HepG2 (cell line): ENCODE results near the gene DYNC1I2. TPM values are rescaled to one million over a fixed set of nuclear protein-coding genes. Genes with fewer than 3 reads are reported as not detected.

Experiments
- FOXK2 ChIP-seq: fragments of 450-650 bp; IDR thresholded peaks from 2 replicates; pipeline ENCODE4 v1.6.1; 2016
- GATAD1 ChIP-seq: IDR thresholded peaks from 2 replicates; pipeline ENCODE4 v1.6.1; 2016; ENCODE audit warnings: missing genetic modification reagents, missing compliant biosample characterization
- MED1 ChIP-seq: sonication (generic); formaldehyde crosslinking; IDR thresholded peaks from 2 replicates; pipeline ENCODE4 v1.4.0; 2020; ENCODE audit warnings: missing genetic modification reagents
- MEF2D ChIP-seq: sonication (generic); formaldehyde crosslinking; IDR thresholded peaks from 2 replicates; pipeline ENCODE4 v1.5.1; 2020; ENCODE audit warnings: mild to moderate bottlenecking, missing genetic modification reagents
- MIER3 ChIP-seq: IDR thresholded peaks from 2 replicates; pipeline ENCODE4 v1.6.1; 2016; ENCODE audit warnings: missing compliant biosample characterization, borderline replicate concordance
- NFYC ChIP-seq: IDR thresholded peaks from 2 replicates; pipeline ENCODE4 v1.6.1; 2016; ENCODE audit warnings: missing genetic modification reagents, missing compliant biosample characterization
- SOX5 ChIP-seq: IDR thresholded peaks from 2 replicates; pipeline ENCODE4 v1.6.1; 2016; ENCODE audit warnings: borderline replicate concordance
- TOE1 ChIP-seq: sonication (generic); formaldehyde crosslinking; IDR thresholded peaks from 2 replicates; pipeline ENCODE4 v1.4.0; 2020; ENCODE audit warnings: mild to moderate bottlenecking, missing genetic modification reagents
- polyA plus RNA-seq, 8 experiments: library from polyadenylated mRNA; depleted of rRNA in 3 of 8; stranded (reverse) in 7 of 8; unstranded in 1 of 8; fragments of >200 nt; fragmentation: Illumina TruSeq in 4 of 8; extraction: Trizol in 4 of 8; gene quantifications; 2 replicates each; pipeline versions ENCODE4 v1.2.1 to v1.2.3, GENCODE V29; 2011 to 2016; ENCODE audit warnings: low read depth in 4 of 8, missing spikeins in 1 of 8, mixed read lengths in 1 of 8; ENCODE audit not compliant: insufficient read depth in 1 of 8
- total RNA-seq, 5 experiments: library from RNA; depleted of rRNA; stranded (reverse); fragments of >200 nt; fragmentation: Illumina TruSeq; extraction: Trizol; gene quantifications; 2 replicates each; pipeline ENCODE4 v1.2.3, GENCODE V29; 2016; ENCODE audit warnings: low read depth in 1 of 5
- TF ChIP-seq, protein P1 (sequence below): sonication (generic); formaldehyde crosslinking; IDR thresholded peaks from 2 replicates; pipeline ENCODE4 v1.4.0; 2020; ENCODE audit warnings: missing genetic modification reagents
- TF ChIP-seq, protein P2 (sequence below), 2 experiments: sonication (generic) in 1 of 2; formaldehyde crosslinking in 1 of 2; IDR thresholded peaks; 2 replicates each; pipeline versions ENCODE4 v1.5.1 to v1.6.1; 2011 to 2020; ENCODE audit warnings: borderline replicate concordance in 1 of 2, low read depth in 1 of 2, low read length in 1 of 2, mild to moderate bottlenecking in 1 of 2, missing genetic modification reagents in 1 of 2, moderate library complexity in 1 of 2
- TF ChIP-seq, protein P3 (sequence below): sonication (generic); formaldehyde crosslinking; IDR thresholded peaks from 2 replicates; pipeline ENCODE4 v1.5.0; 2020; ENCODE audit warnings: missing genetic modification reagents
- TF ChIP-seq, protein P4 (sequence below): sonication (generic); formaldehyde crosslinking; conservative IDR thresholded peaks from 2 replicates; pipeline ENCODE4 v1.8.0; 2022; ENCODE audit warnings: mild to moderate bottlenecking, moderate library complexity, missing genetic modification reagents
- TF ChIP-seq, protein P5 (sequence below), 2 experiments: sonication (generic) in 1 of 2; formaldehyde crosslinking in 1 of 2; IDR thresholded peaks; 2 replicates each; pipeline versions ENCODE4 v1.4.0 to v1.6.1; 2016 to 2020; ENCODE audit warnings: borderline replicate concordance in 1 of 2, low read depth in 1 of 2, mild to moderate bottlenecking in 1 of 2, missing genetic modification reagents in 1 of 2
- TF ChIP-seq, protein P6 (sequence below): IDR thresholded peaks from 2 replicates; pipeline ENCODE4 v1.6.1; 2012; ENCODE audit warnings: inconsistent platforms

Gene DYNC1I2
- total and polyA plus RNA-seq, 2 of the 13 experiments (the other 11 are each of a cell fraction or from before 2014, with no cell fraction given), result 84.0 to 99.8 TPM

DNA sequence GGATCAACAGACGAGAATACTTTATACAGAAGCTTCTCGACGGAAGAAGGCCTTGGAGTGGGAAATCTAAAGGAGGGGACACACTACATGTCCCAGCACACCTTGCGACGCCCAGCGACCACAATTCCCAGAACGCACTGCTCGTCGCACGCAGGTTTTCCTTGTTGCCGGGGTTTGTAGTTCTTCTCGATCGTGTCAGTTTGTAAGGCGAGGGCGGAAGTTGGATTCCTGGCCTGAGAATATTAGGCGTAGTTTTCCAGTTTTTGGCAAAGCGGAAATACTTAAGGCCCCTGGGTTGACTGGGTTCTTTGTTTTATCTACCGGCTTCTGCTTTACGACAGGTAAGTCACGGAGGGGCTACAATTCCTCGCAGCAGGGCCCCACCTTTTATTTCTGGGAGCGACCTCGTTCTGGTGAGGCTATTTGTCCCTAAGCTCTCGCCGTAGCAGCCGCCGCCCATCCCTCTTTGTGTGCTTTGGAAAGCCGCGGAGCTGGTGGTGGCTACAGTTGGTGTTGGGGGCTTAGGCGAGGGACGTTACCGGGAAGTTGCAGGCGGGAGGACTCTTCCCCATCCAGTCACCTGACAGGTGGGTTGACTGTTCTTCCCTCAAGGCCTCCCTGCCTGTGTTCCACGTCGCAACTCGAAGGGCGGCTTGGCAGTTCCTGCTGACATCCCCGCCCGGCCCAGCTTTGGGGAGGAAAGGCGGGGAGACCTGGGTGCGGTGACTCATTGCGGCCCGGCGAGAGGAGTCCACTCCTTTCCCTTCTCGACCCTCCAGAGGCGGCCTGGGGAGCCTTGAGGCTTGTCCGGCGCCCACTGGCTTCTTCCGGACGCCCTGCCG, at the start of gene DYNC1I2 (continued):
- TF ChIP-seq, protein P1, sequence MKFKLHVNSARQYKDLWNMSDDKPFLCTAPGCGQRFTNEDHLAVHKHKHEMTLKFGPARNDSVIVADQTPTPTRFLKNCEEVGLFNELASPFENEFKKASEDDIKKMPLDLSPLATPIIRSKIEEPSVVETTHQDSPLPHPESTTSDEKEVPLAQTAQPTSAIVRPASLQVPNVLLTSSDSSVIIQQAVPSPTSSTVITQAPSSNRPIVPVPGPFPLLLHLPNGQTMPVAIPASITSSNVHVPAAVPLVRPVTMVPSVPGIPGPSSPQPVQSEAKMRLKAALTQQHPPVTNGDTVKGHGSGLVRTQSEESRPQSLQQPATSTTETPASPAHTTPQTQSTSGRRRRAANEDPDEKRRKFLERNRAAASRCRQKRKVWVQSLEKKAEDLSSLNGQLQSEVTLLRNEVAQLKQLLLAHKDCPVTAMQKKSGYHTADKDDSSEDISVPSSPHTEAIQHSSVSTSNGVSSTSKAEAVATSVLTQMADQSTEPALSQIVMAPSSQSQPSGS (CRISPR knock-in tag), result peak; percentile 11; the same call in 1 of the 2 replicates
- TF ChIP-seq MIER3 (CRISPR knock-in tag) (peak; percentile 82), MEF2D (CRISPR knock-in tag) (peak; percentile 70), FOXK2 (peak; percentile 58; the same call in 1 of the 2 replicates), NFYC (CRISPR knock-in tag) (0 out of 2 replicates have a peak, but pooled peaks have one; percentile 16), SOX5 (CRISPR knock-in tag) (0 out of 2 replicates have a peak, but pooled peaks have one; percentile 4), TOE1 (CRISPR knock-in tag) (no peak), MED1 (CRISPR knock-in tag) (peak; percentile 43), GATAD1 (CRISPR knock-in tag) (peak; percentile 87)
- TF ChIP-seq, protein P2, sequence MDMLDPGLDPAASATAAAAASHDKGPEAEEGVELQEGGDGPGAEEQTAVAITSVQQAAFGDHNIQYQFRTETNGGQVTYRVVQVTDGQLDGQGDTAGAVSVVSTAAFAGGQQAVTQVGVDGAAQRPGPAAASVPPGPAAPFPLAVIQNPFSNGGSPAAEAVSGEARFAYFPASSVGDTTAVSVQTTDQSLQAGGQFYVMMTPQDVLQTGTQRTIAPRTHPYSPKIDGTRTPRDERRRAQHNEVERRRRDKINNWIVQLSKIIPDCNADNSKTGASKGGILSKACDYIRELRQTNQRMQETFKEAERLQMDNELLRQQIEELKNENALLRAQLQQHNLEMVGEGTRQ (IDR thresholded peaks at IDR 0.05; ENCODE audit: low read depth, low read length), result no peak
- TF ChIP-seq, protein P2 (CRISPR knock-in tag; IDR thresholded peaks at IDR 0.05; ENCODE audit: borderline replicate concordance), result peak; percentile 17; the same call in 1 of the 2 replicates
- TF ChIP-seq, protein P3, sequence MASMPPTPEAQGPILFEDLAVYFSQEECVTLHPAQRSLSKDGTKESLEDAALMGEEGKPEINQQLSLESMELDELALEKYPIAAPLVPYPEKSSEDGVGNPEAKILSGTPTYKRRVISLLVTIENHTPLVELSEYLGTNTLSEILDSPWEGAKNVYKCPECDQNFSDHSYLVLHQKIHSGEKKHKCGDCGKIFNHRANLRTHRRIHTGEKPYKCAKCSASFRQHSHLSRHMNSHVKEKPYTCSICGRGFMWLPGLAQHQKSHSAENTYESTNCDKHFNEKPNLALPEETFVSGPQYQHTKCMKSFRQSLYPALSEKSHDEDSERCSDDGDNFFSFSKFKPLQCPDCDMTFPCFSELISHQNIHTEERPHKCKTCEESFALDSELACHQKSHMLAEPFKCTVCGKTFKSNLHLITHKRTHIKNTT (CRISPR knock-in tag), result peak; percentile 99
- TF ChIP-seq, protein P4, sequence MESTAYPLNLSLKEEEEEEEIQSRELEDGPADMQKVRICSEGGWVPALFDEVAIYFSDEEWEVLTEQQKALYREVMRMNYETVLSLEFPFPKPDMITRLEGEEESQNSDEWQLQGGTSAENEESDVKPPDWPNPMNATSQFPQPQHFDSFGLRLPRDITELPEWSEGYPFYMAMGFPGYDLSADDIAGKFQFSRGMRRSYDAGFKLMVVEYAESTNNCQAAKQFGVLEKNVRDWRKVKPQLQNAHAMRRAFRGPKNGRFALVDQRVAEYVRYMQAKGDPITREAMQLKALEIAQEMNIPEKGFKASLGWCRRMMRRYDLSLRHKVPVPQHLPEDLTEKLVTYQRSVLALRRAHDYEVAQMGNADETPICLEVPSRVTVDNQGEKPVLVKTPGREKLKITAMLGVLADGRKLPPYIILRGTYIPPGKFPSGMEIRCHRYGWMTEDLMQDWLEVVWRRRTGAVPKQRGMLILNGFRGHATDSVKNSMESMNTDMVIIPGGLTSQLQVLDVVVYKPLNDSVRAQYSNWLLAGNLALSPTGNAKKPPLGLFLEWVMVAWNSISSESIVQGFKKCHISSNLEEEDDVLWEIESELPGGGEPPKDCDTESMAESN, result peak; percentile 93; the same call in 1 of the 2 replicates
- TF ChIP-seq, protein P5, sequence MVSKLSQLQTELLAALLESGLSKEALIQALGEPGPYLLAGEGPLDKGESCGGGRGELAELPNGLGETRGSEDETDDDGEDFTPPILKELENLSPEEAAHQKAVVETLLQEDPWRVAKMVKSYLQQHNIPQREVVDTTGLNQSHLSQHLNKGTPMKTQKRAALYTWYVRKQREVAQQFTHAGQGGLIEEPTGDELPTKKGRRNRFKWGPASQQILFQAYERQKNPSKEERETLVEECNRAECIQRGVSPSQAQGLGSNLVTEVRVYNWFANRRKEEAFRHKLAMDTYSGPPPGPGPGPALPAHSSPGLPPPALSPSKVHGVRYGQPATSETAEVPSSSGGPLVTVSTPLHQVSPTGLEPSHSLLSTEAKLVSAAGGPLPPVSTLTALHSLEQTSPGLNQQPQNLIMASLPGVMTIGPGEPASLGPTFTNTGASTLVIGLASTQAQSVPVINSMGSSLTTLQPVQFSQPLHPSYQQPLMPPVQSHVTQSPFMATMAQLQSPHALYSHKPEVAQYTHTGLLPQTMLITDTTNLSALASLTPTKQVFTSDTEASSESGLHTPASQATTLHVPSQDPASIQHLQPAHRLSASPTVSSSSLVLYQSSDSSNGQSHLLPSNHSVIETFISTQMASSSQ (IDR thresholded peaks at IDR 0.05; ENCODE audit: low read depth), result peak; percentile 36; the same call in 1 of the 2 replicates
- TF ChIP-seq, protein P5 (CRISPR knock-in tag; IDR thresholded peaks at IDR 0.05; ENCODE audit: borderline replicate concordance), result peak; percentile 66; the same call in 1 of the 2 replicates
- TF ChIP-seq, protein P6, sequence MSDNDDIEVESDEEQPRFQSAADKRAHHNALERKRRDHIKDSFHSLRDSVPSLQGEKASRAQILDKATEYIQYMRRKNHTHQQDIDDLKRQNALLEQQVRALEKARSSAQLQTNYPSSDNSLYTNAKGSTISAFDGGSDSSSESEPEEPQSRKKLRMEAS, result peak; percentile 64
